HepG2 (cell line): Measurements from ENCODE around the gene TYMS. TPM values are rescaled to one million over a fixed set of nuclear protein-coding genes. Genes with fewer than 3 reads are reported as not detected.
A peak's percentile ranks its signal among the peaks of the same experiment; 100 is the strongest.

Experiments
- AKNA ChIP-seq: sonication (generic); formaldehyde crosslinking; IDR thresholded peaks from 2 replicates; pipeline ENCODE4 v1.4.0; 2020; ENCODE audit warnings: missing genetic modification reagents, borderline replicate concordance
- ASH2L ChIP-seq: fragments of 300-600, 200-600 bp; sonication (generic); IDR thresholded peaks from 2 replicates; pipeline ENCODE4 v1.7.0; 2017; ENCODE audit warnings: low read depth, mild to moderate bottlenecking, moderate library complexity, mixed read lengths, low read length; ENCODE audit not compliant: insufficient read length
- ATF2 ChIP-seq: sonication (generic); formaldehyde crosslinking; IDR thresholded peaks from 2 replicates; pipeline ENCODE4 v1.4.0; 2020; ENCODE audit warnings: missing genetic modification reagents
- BCL3 ChIP-seq: sonication (generic); formaldehyde crosslinking; IDR thresholded peaks from 2 replicates; pipeline ENCODE4 v1.5.1; 2020; ENCODE audit warnings: mild to moderate bottlenecking, missing genetic modification reagents, moderate library complexity
- HNF4G ChIP-seq, 2 experiments: sonication (generic) in 1 of 2; formaldehyde crosslinking in 1 of 2; IDR thresholded peaks; 2 replicates each; pipeline versions ENCODE4 v1.4.0 to v1.6.1; 2011 to 2020; ENCODE audit warnings: borderline replicate concordance in 2 of 2, low read depth in 2 of 2, mild to moderate bottlenecking in 2 of 2, low read length in 1 of 2, missing genetic modification reagents in 1 of 2, moderate library complexity in 1 of 2
- HNRNPL ChIP-seq: fragments of 200-400 bp; formaldehyde crosslinking; IDR thresholded peaks from 2 replicates; pipeline ENCODE4 v1.6.1; 2017; ENCODE audit warnings: mild to moderate bottlenecking, low read depth, low read length
- HOMEZ ChIP-seq: IDR thresholded peaks from 2 replicates; pipeline ENCODE4 v1.6.1; 2016; ENCODE audit warnings: low read depth
- KLF6 ChIP-seq: IDR thresholded peaks from 2 replicates; pipeline ENCODE4 v1.8.0; 2016; ENCODE audit warnings: missing biosample characterization, missing genetic modification reagents
- POGK ChIP-seq: sonication (generic); formaldehyde crosslinking; conservative IDR thresholded peaks from 2 replicates; pipeline ENCODE4 v1.8.0; 2022; ENCODE audit warnings: mild to moderate bottlenecking, moderate library complexity, missing genetic modification reagents
- POLR2G ChIP-seq: fragments of 200-400 bp; formaldehyde crosslinking; IDR thresholded peaks from 2 replicates; pipeline ENCODE4 v1.6.1; 2018; ENCODE audit warnings: mild to moderate bottlenecking, low read depth, low read length, moderate library complexity
- PRMT3 ChIP-seq: sonication (generic); formaldehyde crosslinking; IDR thresholded peaks from 2 replicates; pipeline ENCODE4 v1.8.1; 2022; ENCODE audit warnings: low read depth, mild to moderate bottlenecking, moderate library complexity, missing genetic modification reagents, borderline replicate concordance
- PRPF4 ChIP-seq: fragments of 200-400 bp; formaldehyde crosslinking; IDR thresholded peaks from 2 replicates; pipeline ENCODE4 v1.6.1; 2016; ENCODE audit warnings: low read length, low read depth; ENCODE audit not compliant: poor library complexity, severe bottlenecking
- RBM22 ChIP-seq: fragments of 200-400 bp; formaldehyde crosslinking; optimal IDR thresholded peaks from 2 replicates; pipeline ENCODE3; 2017; ENCODE audit warnings: mild to moderate bottlenecking, low read length, moderate library complexity
- SMAD1 ChIP-seq: sonication (generic); formaldehyde crosslinking; IDR thresholded peaks from 2 replicates; pipeline ENCODE4 v1.4.0; 2020; ENCODE audit warnings: missing genetic modification reagents, low read depth, mild to moderate bottlenecking, borderline replicate concordance
- SNAPC2 ChIP-seq: sonication (generic); formaldehyde crosslinking; IDR thresholded peaks from 2 replicates; pipeline ENCODE4 v1.8.1; 2022; ENCODE audit warnings: mild to moderate bottlenecking, missing genetic modification reagents
- SP140L ChIP-seq: sonication (generic); formaldehyde crosslinking; IDR thresholded peaks from 2 replicates; pipeline ENCODE4 v1.4.0; 2020; ENCODE audit warnings: missing genetic modification reagents, borderline replicate concordance
- ZNF329 ChIP-seq: sonication (generic); formaldehyde crosslinking; IDR thresholded peaks from 2 replicates; pipeline ENCODE4 v1.9.0; 2021; ENCODE audit warnings: low read depth, mild to moderate bottlenecking, missing genetic modification reagents
- ZNF550 ChIP-seq: sonication (generic); formaldehyde crosslinking; IDR thresholded peaks from 2 replicates; pipeline ENCODE4 v1.4.0; 2020; ENCODE audit warnings: mild to moderate bottlenecking, missing genetic modification reagents, borderline replicate concordance
- polyA plus RNA-seq, 8 experiments: library from polyadenylated mRNA; depleted of rRNA in 3 of 8; stranded (reverse) in 7 of 8; unstranded in 1 of 8; fragments of >200 nt; fragmentation: Illumina TruSeq in 4 of 8; extraction: Trizol in 4 of 8; gene quantifications; 2 replicates each; pipeline versions ENCODE4 v1.2.1 to v1.2.3, GENCODE V29; 2011 to 2016; ENCODE audit warnings: low read depth in 4 of 8, missing spikeins in 1 of 8, mixed read lengths in 1 of 8; ENCODE audit not compliant: insufficient read depth in 1 of 8
- total RNA-seq, 5 experiments: library from RNA; depleted of rRNA; stranded (reverse); fragments of >200 nt; fragmentation: Illumina TruSeq; extraction: Trizol; gene quantifications; 2 replicates each; pipeline ENCODE4 v1.2.3, GENCODE V29; 2016; ENCODE audit warnings: low read depth in 1 of 5

The TYMS gene
- total and polyA plus RNA-seq, 2 of the 13 experiments (the other 11 are each of a cell fraction or from before 2014, with no cell fraction given): 80.1 to 106 TPM

GRCh38 chr18:675307-675706, 17.9 kb downstream of the TYMS start (continued):
- no peak for TF ChIP-seq ATF2 (CRISPR knock-in tag)
- no peak for TF ChIP-seq AKNA (CRISPR knock-in tag)
- TF ChIP-seq SP140L (CRISPR knock-in tag): no peak
- no peak for TF ChIP-seq PRPF4
- TF ChIP-seq ASH2L: no peak
- TF ChIP-seq BCL3 (CRISPR knock-in tag): no peak
- no peak for TF ChIP-seq KLF6 (CRISPR knock-in tag)
- TF ChIP-seq SNAPC2 (CRISPR knock-in tag): no peak
- no peak for TF ChIP-seq PRMT3
- no peak for TF ChIP-seq HNRNPL
- TF ChIP-seq ZNF550: no peak
- no peak for TF ChIP-seq HOMEZ (CRISPR knock-in tag)
- no peak for TF ChIP-seq HNF4G (IDR thresholded peaks at IDR 0.05; ENCODE audit: borderline replicate concordance, low read depth, low read length)
- TF ChIP-seq HNF4G (CRISPR knock-in tag; IDR thresholded peaks at IDR 0.05; ENCODE audit: borderline replicate concordance, low read depth): no peak
- no peak for TF ChIP-seq ZNF329 (CRISPR knock-in tag)
- TF ChIP-seq POLR2G: 0 out of 2 replicates have a peak, but pooled peaks have one; percentile 2
- no peak for TF ChIP-seq SMAD1 (CRISPR knock-in tag)
- no peak for TF ChIP-seq POGK (CRISPR knock-in tag)
- peak; percentile 72 for TF ChIP-seq RBM22
